SHP77 treated with DMSO at 0.1 percent for 48 hours (cell line): ENCODE results near the gene ABCA7.

Experiments
- DNase-seq: peaks from one replicate; lab custom pipeline; 2025; lab: John Stamatoyannopoulos, UW

ABCA7 gene

GRCh38 chr19:1087813-1088415 lies 48.0 kb downstream of the ABCA7 start:
- no peak for DNase-seq

- no peak for DNase-seq
Measured at GRCh38 chr19:1088416-1089010, 48.6 kb downstream of the ABCA7 start.

GRCh38 chr19:1089126-1089771 lies 49.3 kb downstream of the ABCA7 start:
- DNase-seq, result no peak

GRCh38 chr19:1089891-1090290 lies 50.0 kb downstream of the ABCA7 start:
- no peak for DNase-seq

GRCh38 chr19:1090731-1091543 lies 51.0 kb downstream of the ABCA7 start:
- DNase-seq, result no peak

GRCh38 chr19:1091544-1092175 lies 51.8 kb downstream of the ABCA7 start:
- DNase-seq, result no peak

- DNase-seq, result no peak
Measured at GRCh38 chr19:1093330-1093729, 53.4 kb downstream of the ABCA7 start.

GRCh38 chr19:1093811-1094553 lies 54.1 kb downstream of the ABCA7 start:
- DNase-seq, result no peak

GRCh38 chr19:1094655-1094977 lies 54.7 kb downstream of the ABCA7 start:
- no peak for DNase-seq

- peak; percentile 86 for DNase-seq
Measured at GRCh38 chr19:1094978-1095701, 55.2 kb downstream of the ABCA7 start, which contains the start of gene POLR2E. Gene POLR2E, minus strand, starts transcription at chr19:1095375. Its CDS starts 60 bp downstream, at chr19:1095315.

- no peak for DNase-seq
Measured at GRCh38 chr19:1097810-1098176, 57.9 kb downstream of the ABCA7 start.

- DNase-seq, result peak; percentile 16
Measured at GRCh38 chr19:1098177-1099051, 58.5 kb downstream of the ABCA7 start.

GRCh38 chr19:1101337-1101698 lies 61.4 kb downstream of the ABCA7 start:
- no peak for DNase-seq

- no peak for DNase-seq
Measured at GRCh38 chr19:1102407-1103131, 62.7 kb downstream of the ABCA7 start.

GRCh38 chr19:1103132-1103707 lies 63.3 kb downstream of the ABCA7 start:
- no peak for DNase-seq

GRCh38 chr19:1103708-1104310 lies 63.9 kb downstream of the ABCA7 start, which contains the start of gene GPX4:
Gene GPX4, plus strand, starts transcription at chr19:1103994. Its CDS starts 50 bp downstream, at chr19:1104044.
- peak; percentile 90 for DNase-seq

- no peak for DNase-seq
Measured at GRCh38 chr19:1104311-1105007, 64.6 kb downstream of the ABCA7 start.
